ENCODE results near the gene ATF4.

DNA sequence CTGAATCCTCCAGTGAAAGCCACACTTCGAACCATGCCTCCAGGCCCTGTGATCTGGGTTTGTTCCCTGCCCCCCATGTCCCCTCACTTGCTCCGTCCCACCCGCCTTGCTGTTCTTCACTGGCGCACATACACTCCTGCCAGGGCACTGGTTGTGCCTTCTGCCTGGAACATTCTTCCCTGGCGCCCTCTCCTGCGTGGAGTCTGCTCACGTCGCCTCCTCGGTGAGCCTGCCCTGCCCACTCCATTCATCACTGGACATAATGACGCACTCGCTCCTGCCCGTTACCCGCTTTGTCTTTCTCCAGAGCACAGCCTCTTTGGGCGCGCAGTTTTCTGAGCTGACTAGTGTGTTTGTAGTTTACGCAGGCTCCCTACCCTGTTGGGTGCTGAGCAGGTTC is 39.3 kb upstream of the ATF4 start:
- TF ChIP-seq CTCF (conservative IDR thresholded peaks at IDR 0.05), result no peak
- no peak for TF ChIP-seq ZFX (IDR thresholded peaks at IDR 0.05)
